Tibial nerve (tissue), 3 donors: Measurements from ENCODE around the gene LRRC74B.

Experiments used
- POLR2A ChIP-seq, 2 donors: fragments of 450-650 bp; IDR thresholded peaks; one replicate each; pipeline ENCODE4 v1.6.1; 2017; ENCODE audit warnings: antibody characterized with exemption in 2 of 2, mild to moderate bottlenecking in 2 of 2, moderate library complexity in 2 of 2
- TF ChIP-seq, protein P1 (sequence below), 5 experiments: fragments of 200-600 bp in 3 of 5; fragments of 450-650 bp in 2 of 5; sonication (generic) in 3 of 5; IDR thresholded peaks; one replicate each; pipeline ENCODE4 v1.5.1; 2016 to 2019; ENCODE audit warnings: antibody characterized with exemption in 5 of 5, mild to moderate bottlenecking in 3 of 5, moderate library complexity in 2 of 5

DNA sequence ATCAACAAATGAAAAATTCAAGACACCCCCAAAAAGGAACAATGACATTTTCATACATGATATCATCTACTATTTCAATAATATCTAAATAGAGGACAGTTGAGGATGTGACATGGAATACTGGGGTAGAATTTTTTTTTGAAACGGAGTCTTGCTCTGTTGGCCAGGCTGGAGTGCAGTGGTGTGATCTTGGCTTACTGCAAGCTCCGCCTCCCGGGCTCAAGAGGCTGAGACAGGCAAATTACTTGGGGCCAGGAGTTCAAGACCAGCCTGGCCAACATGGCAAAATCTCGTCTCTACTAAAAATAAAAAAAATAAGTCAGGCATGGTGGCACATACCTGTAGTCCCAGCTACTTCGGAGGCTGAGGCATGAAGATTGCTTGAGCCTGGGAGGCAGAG, 41.4 kb downstream of the LRRC74B start:
- TF ChIP-seq, protein P1, sequence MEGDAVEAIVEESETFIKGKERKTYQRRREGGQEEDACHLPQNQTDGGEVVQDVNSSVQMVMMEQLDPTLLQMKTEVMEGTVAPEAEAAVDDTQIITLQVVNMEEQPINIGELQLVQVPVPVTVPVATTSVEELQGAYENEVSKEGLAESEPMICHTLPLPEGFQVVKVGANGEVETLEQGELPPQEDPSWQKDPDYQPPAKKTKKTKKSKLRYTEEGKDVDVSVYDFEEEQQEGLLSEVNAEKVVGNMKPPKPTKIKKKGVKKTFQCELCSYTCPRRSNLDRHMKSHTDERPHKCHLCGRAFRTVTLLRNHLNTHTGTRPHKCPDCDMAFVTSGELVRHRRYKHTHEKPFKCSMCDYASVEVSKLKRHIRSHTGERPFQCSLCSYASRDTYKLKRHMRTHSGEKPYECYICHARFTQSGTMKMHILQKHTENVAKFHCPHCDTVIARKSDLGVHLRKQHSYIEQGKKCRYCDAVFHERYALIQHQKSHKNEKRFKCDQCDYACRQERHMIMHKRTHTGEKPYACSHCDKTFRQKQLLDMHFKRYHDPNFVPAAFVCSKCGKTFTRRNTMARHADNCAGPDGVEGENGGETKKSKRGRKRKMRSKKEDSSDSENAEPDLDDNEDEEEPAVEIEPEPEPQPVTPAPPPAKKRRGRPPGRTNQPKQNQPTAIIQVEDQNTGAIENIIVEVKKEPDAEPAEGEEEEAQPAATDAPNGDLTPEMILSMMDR (IDR thresholded peaks at IDR 0.05) = no peak
- TF ChIP-seq POLR2A (IDR thresholded peaks at IDR 0.05) = no peak
